K562 treated with DMSO at 1 percent for 48 hours (cell line): ENCODE measurements around the gene GJD4. TPM values are rescaled to one million over a fixed set of nuclear protein-coding genes. Genes with fewer than 3 reads are reported as not detected.

Experiments used
- total RNA-seq: library from RNA; unstranded; fragments of 300-600 nt; gene quantifications from 2 replicates; pipeline ENCODE4 v1.2.3, GENCODE V29; 2022; ENCODE audit warnings: low replicate concordance; ENCODE audit errors: extremely low read depth

The GJD4 gene
- total RNA-seq: not detected in 2 replicates

DNA sequence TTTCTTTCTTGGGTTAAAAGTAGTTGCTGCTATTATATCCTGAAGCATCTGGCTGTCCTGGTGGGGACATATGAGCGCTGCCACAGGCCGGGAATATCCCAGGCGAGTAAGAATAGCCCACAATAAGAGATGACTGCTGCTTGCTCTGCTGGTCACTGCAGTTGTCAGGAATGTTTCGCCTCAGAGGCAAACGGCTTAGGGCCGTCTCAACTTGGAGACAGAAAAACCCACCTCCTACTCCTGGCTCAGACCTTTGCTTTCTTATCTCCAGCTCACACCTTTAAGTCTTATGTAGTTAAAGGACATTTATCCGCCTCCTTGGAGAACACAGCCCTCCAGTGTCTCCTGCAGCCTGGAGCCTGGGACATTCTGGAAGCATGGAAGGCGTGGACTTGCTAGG is at the start of gene GJD4:
TSS of gene GJD4 (plus strand) at position 151 of the 400 bp plus-strand sequence. CDS start at position 378, 227 bp downstream.

DNA sequence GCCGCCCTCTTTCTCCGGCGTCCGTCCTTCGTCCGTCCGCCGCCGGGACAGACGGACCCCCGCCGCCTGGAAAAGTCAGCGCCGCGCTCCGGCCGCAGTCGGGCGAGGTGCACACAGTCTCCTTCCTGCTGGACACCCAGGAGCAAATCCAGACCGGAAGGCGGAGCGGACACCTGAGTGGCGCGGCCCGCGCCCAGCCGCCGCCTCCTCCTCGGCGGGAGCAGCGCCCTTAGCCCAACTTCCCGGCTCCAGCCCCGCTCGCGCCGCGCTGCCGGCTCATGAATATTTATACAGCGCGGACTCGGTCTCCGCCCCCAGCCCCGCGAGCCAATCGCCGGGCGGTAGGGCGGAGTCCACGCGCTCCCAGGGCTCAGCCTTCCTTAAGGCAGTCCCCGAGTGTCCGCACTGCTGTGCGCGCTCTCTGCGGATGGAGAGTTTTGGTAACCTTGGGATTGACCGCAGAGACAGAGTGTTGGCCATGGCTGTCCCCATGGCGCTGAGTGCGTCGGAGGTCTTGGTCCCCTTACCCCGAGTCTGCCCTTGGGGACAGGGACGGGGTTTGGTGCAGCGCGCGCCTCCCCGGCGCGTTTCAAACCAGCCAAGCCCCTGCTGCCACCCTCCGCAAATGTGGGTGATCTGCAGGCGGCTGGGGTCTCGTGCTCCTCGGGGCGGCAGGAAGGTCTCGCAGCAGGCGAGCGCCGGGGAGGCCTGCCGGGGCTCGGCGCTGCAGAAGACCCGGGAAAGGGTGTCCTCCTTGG is 37.1 kb downstream of the GJD4 start, which contains the start of gene FZD8:
TSS of gene FZD8 (minus strand) at position 262 of the 758 bp plus-strand sequence. CDS start 867 bp downstream, outside the sequence.

Other genes starting within 250 kb of the GJD4 start
- not detected in 2 replicates for gene FZD8, start 37.0 kb downstream of the GJD4 start, total RNA-seq